C4-2B (cell line): ENCODE results near the gene LHX8.
"Not testable (repeated sequence)": the region's sequence is repeated elsewhere in the genome, so short reads cannot be mapped to it uniquely, and the experiment has no call there.

Experiments used
- H3K27ac ChIP-seq: fragments of 450-650 bp; 2 replicates; pipeline ENCODE4 v1.5.1; 2017
- ZFX ChIP-seq: fragments of 450-650 bp; IDR thresholded peaks from 2 replicates; pipeline ENCODE4 v1.6.1; 2017
- TF ChIP-seq, protein P1 (sequence below): fragments of 450-650 bp; conservative IDR thresholded peaks from 2 replicates; pipeline ENCODE4 v1.5.1; 2017; ENCODE audit warnings: mild to moderate bottlenecking

LHX8 gene

DNA sequence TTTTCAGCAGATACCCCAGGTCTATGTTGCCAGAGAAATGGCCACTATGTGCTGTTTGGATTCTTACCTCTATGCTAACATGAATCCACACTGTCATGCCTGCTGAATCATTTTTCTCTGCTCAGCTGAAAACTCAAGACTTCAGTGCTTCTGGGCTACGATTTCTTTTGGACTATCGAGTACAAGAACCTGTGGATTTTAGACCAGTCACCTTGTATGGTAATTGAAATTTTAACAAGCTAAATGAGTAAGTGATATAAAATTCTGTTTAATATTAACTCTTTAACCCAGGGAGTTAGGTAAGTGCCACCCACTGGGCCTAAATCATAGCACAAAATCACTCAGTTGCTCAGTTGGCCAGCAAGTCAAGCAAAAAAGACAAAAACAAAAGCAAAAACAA, 35.8 kb downstream of the LHX8 start:
- TF ChIP-seq, protein P1, sequence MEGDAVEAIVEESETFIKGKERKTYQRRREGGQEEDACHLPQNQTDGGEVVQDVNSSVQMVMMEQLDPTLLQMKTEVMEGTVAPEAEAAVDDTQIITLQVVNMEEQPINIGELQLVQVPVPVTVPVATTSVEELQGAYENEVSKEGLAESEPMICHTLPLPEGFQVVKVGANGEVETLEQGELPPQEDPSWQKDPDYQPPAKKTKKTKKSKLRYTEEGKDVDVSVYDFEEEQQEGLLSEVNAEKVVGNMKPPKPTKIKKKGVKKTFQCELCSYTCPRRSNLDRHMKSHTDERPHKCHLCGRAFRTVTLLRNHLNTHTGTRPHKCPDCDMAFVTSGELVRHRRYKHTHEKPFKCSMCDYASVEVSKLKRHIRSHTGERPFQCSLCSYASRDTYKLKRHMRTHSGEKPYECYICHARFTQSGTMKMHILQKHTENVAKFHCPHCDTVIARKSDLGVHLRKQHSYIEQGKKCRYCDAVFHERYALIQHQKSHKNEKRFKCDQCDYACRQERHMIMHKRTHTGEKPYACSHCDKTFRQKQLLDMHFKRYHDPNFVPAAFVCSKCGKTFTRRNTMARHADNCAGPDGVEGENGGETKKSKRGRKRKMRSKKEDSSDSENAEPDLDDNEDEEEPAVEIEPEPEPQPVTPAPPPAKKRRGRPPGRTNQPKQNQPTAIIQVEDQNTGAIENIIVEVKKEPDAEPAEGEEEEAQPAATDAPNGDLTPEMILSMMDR, result no peak
- TF ChIP-seq ZFX, result no peak
- no peak overlapping the region for H3K27ac ChIP-seq

DNA sequence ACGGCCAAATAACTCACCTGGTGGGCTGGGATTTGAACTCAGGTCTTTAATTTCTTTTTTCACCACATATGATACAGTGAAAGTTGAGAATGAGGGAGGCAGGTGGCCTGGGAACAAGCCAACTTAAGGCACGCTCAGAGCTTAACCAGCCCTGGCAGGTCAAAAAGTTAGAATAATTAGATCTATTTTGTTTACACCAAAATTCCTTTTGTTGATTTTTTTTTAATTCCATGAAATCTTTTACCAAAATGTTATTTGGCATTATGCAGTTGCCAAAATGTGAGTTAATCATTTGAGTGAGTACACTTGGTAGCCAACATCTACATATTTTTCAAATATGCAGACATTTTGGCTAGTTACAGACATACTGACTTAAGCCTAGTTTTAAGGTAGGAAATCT, 36.8 kb downstream of the LHX8 start:
- TF ChIP-seq, protein P1, result no peak
- TF ChIP-seq ZFX, result no peak
- no peak overlapping the region for H3K27ac ChIP-seq

DNA sequence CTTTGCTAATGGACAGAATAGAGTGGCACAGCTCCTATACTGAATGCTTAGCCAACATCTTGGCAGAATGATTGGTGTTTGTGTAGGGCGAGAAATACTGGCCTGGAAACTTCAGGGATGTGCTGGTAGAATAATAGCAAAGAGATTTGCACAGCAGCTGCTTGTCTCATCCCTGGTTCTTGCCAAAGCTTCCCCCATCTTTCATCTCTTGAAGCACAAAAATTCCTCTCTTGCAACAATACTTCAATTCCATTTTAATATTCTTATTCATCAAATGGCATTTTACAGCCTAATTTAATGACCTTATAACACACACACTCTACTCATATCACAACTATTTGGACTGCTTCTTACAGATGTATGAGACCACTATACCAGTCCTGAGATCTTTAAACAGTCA, 37.7 kb downstream of the LHX8 start:
- TF ChIP-seq ZFX, result no peak
- no peak overlapping the region for H3K27ac ChIP-seq

DNA sequence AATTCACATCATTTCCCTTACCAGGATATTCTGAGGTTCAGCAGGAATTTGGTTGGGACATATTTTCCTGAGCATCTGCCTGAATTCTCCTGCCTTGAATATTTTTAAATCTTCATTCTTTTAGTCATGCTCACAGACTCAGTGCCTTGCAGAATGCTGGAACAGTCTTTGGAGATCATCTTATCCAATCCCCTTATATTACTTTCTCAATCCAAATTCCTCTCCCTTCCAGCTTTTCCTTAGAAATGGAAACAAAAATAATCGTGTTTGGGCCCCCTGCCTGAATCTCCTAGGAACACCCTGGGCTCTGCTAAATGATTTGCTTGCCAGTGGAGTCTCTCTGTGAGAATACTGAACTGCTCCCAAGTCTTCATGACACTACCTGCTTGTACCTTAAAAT, 38.4 kb downstream of the LHX8 start:
- H3K27ac ChIP-seq, result no peak overlapping the region
- no peak for TF ChIP-seq ZFX

DNA sequence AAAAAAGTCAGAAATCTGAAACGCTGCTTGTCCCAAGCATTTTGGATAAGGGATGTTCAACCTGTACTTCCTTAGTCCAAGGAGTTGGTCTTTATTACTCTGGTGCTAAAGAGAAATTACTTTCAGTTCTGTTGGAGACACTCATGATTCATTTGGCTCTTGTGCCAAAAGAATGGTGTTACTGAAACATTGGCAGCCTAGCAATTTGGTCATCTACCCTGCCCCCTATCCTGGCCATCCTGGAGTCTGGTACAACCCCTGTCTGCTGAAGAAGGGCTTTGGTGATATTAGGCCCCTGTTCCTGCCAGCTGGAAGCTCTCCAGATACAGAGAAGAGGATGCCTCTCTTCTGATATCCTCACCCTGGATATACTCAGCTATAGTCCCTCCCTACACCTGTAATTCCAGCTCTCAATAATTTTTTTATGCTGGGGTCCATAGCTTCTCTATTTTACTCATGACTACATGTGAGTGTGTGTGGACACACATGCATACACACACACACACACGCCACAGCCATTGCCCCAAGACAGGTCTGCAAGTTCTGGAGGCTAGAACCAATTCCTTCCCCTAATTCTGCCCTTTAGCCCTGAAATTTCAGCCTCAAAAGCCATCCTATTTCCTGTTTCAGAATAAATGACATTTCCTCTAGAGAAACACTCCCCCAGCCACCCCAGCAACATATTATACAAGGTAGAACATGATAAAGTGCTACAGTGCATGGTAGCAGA, 40.0 kb downstream of the LHX8 start:
- H3K27ac ChIP-seq, result no peak overlapping the region
- no peak for TF ChIP-seq ZFX
- TF ChIP-seq, protein P1, result no peak

DNA sequence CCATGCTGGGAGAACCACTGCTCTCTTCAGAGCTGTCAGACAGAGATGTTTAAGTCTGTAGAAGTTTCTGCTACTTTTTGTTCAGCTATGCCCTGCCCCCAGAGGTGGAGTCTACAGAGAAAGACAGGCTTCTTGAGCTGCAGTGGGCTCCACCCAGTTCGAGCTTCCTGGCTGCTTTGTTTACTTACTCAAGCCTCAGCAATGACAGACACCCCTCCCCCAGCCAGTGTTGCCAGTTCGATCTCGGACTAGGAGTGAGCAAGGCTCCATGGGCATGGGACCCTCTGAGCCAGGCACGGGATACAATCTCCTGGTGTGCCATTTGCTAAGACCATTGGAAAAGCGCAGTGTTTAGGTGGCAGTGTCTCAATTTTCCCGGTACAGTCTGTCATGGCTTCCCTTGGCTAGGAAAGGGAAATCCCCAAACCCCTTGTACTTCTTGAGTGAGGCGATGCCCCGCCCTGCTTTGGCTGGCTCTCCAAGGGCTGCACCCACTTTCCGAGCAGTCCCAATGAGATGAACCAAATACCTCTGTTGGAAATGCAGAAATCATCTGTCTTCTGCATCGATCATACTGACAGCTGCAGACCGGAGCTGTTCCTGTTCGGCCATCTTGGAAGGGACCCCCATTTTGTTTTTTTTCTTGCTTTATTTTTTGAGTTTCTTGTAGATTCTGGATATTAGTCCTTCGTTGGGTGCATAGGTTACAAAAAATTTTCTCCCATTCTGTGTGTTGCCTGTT, 47.2 kb downstream of the LHX8 start:
- H3K27ac ChIP-seq, result not testable (repeated sequence)

DNA sequence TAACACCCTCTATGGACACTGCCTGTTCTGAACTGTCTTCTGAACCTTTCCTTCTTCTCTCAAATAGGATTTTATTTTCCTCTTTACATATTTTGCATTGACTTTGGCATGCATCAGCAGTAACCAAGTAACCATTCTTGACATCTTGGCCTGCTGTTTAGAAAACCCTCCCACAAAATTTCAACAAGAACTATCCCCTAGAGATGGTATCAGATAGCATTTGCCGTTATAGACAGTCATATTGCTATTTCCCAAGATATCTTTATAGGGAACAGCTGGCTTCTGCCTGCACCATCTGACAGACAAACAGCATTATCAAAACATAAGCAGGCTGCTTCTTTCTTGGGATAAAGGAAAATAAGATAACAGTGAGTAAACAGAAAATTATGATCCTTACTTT, 54.7 kb downstream of the LHX8 start:
- H3K27ac ChIP-seq, result no peak overlapping the region
- TF ChIP-seq, protein P1, result no peak
- no peak for TF ChIP-seq ZFX

DNA sequence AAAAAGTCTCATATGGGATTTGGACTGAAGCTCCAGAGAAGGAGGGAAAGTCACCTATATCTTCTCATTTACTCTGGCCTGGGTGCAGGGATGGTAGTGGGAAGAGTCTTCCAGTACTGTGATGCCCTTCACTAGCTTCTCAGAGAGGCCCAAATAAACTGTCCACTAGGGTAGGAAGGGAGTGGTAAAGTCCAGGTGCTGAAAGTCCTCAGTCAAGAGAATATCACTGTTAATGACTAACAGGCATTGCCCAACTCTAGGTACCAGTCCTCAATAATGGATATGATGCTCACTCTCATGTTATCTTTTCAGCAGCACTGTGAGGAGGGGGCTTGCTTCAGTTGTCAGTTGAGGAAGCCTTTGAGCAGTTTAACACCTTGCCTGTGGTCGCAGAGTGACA, 64.0 kb downstream of the LHX8 start:
- TF ChIP-seq, protein P1, result no peak
- no peak for TF ChIP-seq ZFX
- no peak overlapping the region for H3K27ac ChIP-seq

DNA sequence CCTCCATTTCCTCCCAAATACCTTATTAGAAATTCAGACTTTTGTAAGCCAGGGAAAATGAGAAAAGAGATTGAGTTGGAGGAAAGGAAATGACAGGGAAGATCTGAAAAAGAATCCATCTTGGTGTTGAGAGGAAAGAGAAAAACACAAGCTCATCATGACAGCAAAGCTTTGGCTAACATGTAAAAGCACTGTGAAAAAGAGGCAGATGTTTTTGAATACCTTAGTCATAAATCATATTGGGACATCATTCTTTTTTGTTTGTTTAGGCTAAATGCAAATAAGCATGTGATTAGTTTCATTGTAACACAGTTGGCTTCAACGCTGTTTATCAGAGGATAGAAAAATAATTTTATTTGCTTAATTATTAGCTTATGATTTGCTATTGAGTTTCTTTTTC, 64.6 kb downstream of the LHX8 start:
- TF ChIP-seq ZFX, result no peak
- TF ChIP-seq, protein P1, result no peak

More for the DNA sequence above, 64.6 kb downstream of the LHX8 start:
- H3K27ac ChIP-seq, result no peak overlapping the region
